Peyer's patch (tissue), 4 donors: ENCODE data around the gene COL20A1.

Experiments
- CTCF ChIP-seq, 6 experiments: fragments of 450-650 bp in 4 of 6; fragments of 200-600 bp in 2 of 6; sonication (generic) in 1 of 6; IDR thresholded peaks; one replicate each; pipeline ENCODE4 v1.5.1; 2017 to 2019; ENCODE audit warnings: antibody characterized with exemption in 6 of 6, mild to moderate bottlenecking in 3 of 6, moderate library complexity in 1 of 6
- POLR2A ChIP-seq, 2 donors: fragments of 450-650 bp; IDR thresholded peaks; one replicate each; pipeline ENCODE4 v1.5.1; 2017; ENCODE audit warnings: antibody characterized with exemption in 2 of 2, mild to moderate bottlenecking in 2 of 2, moderate library complexity in 2 of 2

- TF ChIP-seq CTCF (IDR thresholded peaks at IDR 0.05) = no peak
- no peak for TF ChIP-seq POLR2A (IDR thresholded peaks at IDR 0.05)
These were observed 52.5 kb downstream of the COL20A1 start for GRCh38 chr20:63345328-63346100.
